ENCODE results near the gene MYRF. TPM values are rescaled to one million over a fixed set of nuclear protein-coding genes. Genes with fewer than 3 reads are reported as not detected.

Gene MYRF
- total RNA-seq, 1 donor = 0.36 TPM

DNA sequence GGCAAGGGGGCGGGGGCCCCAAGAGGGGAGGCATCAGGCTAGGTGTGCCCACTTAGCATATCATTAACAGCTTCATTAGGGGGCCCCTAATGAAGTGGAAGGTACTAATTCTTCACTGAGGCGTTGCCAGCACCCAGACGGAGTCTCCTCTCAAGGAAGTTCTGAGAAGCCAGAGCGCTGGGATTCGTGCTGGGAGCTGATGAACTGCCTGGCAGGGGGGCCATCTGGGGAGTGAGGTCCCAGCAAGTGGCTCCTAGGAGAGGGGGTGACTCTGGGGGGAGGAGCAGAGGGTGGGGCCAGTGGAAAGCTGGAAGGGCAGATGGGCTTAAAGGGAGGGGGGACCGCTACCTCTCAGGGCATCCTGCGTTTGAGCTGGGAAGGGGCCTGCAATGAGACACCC lies 42.4 kb upstream of the MYRF start:
- Histone ChIP-seq H3K36me3 (ENCODE audit: insufficient read depth, low read length) (no peaks in the 10 kb centered on the region), H3K27ac (ENCODE audit: low read depth, low read length) (no peak overlapping the region), H3K79me2 (ENCODE audit: insufficient read depth, low read length) (peaks cover under 1% of the 10 kb centered on the region), H4K20me1 (ENCODE audit: insufficient read depth, low read length) (peaks cover 31% of the 10 kb centered on the region), H3K4me1 (ENCODE audit: insufficient read depth, low read length) (no peaks in the 10 kb centered on the region), H3K9me3 (ENCODE audit: low read depth, low read length) (no peaks in the 10 kb centered on the region), H3K4me3 (ENCODE audit: insufficient read depth, low read length) (no peak overlapping the region), H3K27me3 (ENCODE audit: insufficient read depth, low read length) (no peaks in the 10 kb centered on the region), H3K4me2 (ENCODE audit: insufficient read depth, low read length) (no peak overlapping the region), H2AFZ (ENCODE audit: low read length) (no peak overlapping the region)
- no peak for DNase-seq (ENCODE audit: insufficient read length, low spot score, missing footprints)
- TF ChIP-seq, protein P1, sequence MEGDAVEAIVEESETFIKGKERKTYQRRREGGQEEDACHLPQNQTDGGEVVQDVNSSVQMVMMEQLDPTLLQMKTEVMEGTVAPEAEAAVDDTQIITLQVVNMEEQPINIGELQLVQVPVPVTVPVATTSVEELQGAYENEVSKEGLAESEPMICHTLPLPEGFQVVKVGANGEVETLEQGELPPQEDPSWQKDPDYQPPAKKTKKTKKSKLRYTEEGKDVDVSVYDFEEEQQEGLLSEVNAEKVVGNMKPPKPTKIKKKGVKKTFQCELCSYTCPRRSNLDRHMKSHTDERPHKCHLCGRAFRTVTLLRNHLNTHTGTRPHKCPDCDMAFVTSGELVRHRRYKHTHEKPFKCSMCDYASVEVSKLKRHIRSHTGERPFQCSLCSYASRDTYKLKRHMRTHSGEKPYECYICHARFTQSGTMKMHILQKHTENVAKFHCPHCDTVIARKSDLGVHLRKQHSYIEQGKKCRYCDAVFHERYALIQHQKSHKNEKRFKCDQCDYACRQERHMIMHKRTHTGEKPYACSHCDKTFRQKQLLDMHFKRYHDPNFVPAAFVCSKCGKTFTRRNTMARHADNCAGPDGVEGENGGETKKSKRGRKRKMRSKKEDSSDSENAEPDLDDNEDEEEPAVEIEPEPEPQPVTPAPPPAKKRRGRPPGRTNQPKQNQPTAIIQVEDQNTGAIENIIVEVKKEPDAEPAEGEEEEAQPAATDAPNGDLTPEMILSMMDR (IDR thresholded peaks at IDR 0.05; ENCODE audit: extremely low read depth, low read depth, low read length) = no peak

DNA sequence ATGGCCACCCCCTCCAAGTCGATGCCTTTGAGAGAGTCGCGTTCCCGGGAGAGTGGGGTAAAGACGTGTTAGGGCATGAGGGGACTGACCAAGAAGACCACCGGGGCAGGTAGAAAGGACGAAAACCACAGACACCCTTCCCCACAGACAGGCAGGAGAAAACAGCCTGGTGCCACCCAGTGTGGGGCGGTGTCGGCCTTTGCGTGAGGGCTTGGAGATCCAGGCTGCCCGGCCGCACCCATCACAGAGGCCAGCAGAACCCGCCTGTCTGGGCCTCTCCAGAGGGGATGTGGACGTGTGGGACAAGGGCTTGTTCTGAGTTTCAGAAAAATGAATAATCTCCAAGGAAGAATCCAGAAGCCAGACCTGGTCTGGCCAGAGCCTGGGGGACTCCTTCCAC lies 41.4 kb upstream of the MYRF start:
- no peak for DNase-seq (ENCODE audit: insufficient read length, low spot score, missing footprints)
- Histone ChIP-seq H3K79me2 (ENCODE audit: insufficient read depth, low read length) (peaks cover 4% of the 10 kb centered on the region), H2AFZ (ENCODE audit: low read length) (no peak overlapping the region), H3K4me1 (ENCODE audit: insufficient read depth, low read length) (no peaks in the 10 kb centered on the region), H3K4me3 (ENCODE audit: insufficient read depth, low read length) (no peak overlapping the region), H3K9me3 (ENCODE audit: low read depth, low read length) (no peaks in the 10 kb centered on the region), H3K36me3 (ENCODE audit: insufficient read depth, low read length) (no peaks in the 10 kb centered on the region), H3K27ac (ENCODE audit: low read depth, low read length) (no peak overlapping the region), H3K27me3 (ENCODE audit: insufficient read depth, low read length) (no peaks in the 10 kb centered on the region), H3K4me2 (ENCODE audit: insufficient read depth, low read length) (no peak overlapping the region), H4K20me1 (ENCODE audit: insufficient read depth, low read length) (peaks cover 23% of the 10 kb centered on the region)
- TF ChIP-seq, protein P1 (IDR thresholded peaks at IDR 0.05; ENCODE audit: extremely low read depth, low read depth, low read length) = no peak

DNA sequence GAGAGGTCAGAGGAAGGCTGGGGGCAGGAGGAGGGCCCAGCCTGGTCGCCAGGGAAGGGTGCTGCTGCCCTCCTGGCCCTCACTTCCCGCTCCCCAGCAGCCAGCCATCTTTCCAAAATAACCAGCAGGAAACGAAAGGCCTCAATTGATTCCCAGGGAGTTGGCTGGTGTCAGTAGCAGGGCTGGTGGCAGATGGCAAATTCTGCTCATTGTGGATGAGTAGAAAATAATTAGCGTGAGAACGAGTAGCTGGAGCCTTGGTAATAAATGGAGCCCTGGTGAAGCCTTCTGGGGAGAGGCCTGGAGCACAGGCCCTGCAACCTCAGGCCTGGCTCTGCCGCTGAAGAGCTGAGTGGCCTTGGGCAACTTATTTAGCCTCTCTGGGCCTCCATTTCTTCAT lies 40.9 kb upstream of the MYRF start:
- H3K27me3 ChIP-seq (ENCODE audit: insufficient read depth, low read length) = no peaks in the 10 kb centered on the region
- peaks cover 20% of the 10 kb centered on the region for H4K20me1 ChIP-seq (ENCODE audit: insufficient read depth, low read length)
- H3K4me3 ChIP-seq (ENCODE audit: insufficient read depth, low read length) = no peak overlapping the region
- H3K36me3 ChIP-seq (ENCODE audit: insufficient read depth, low read length) = no peaks in the 10 kb centered on the region
- H2AFZ ChIP-seq (ENCODE audit: low read length) = no peak overlapping the region
- H3K79me2 ChIP-seq (ENCODE audit: insufficient read depth, low read length) = peaks cover 8% of the 10 kb centered on the region
- TF ChIP-seq, protein P1 (IDR thresholded peaks at IDR 0.05; ENCODE audit: extremely low read depth, low read depth, low read length) = no peak
- peaks cover 3% of the 10 kb centered on the region for H3K4me1 ChIP-seq (ENCODE audit: insufficient read depth, low read length)
- H3K9me3 ChIP-seq (ENCODE audit: low read depth, low read length) = no peaks in the 10 kb centered on the region
- no peak for DNase-seq (ENCODE audit: insufficient read length, low spot score, missing footprints)
- no peak overlapping the region for H3K27ac ChIP-seq (ENCODE audit: low read depth, low read length)
- H3K4me2 ChIP-seq (ENCODE audit: insufficient read depth, low read length) = no peak overlapping the region

DNA sequence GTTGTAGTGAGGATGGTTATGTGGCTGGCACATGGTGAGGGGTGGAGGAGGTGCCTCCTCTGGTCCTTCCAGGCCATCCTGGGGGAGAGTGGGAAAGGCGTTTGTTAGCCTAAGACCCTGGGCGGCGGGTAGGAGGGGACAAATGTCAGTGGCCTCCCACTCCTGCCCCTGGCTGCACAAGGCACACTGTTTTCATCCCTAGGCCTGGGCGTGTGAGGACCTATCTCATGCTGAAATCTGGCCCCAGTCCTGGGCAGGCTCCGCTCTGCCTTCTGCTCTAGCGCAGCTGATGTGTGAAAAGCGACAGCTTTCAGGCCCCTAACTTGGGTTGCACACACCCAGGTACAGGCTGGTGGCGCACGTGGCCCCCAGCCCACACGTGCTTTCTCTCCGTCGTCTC lies 40.1 kb upstream of the MYRF start:
- no peaks in the 10 kb centered on the region for H3K27me3 ChIP-seq (ENCODE audit: insufficient read depth, low read length)
- TF ChIP-seq, protein P1 (IDR thresholded peaks at IDR 0.05; ENCODE audit: extremely low read depth, low read depth, low read length) = no peak
- H3K9me3 ChIP-seq (ENCODE audit: low read depth, low read length) = no peaks in the 10 kb centered on the region
- no peak for DNase-seq (ENCODE audit: insufficient read length, low spot score, missing footprints)
- peaks cover 4% of the 10 kb centered on the region for H3K4me1 ChIP-seq (ENCODE audit: insufficient read depth, low read length)
- H4K20me1 ChIP-seq (ENCODE audit: insufficient read depth, low read length) = peaks cover 16% of the 10 kb centered on the region
- H3K4me2 ChIP-seq (ENCODE audit: insufficient read depth, low read length) = no peak overlapping the region
- H3K79me2 ChIP-seq (ENCODE audit: insufficient read depth, low read length) = peaks cover 9% of the 10 kb centered on the region
- no peaks in the 10 kb centered on the region for H3K36me3 ChIP-seq (ENCODE audit: insufficient read depth, low read length)
- H2AFZ ChIP-seq (ENCODE audit: low read length) = no peak overlapping the region
- H3K4me3 ChIP-seq (ENCODE audit: insufficient read depth, low read length) = no peak overlapping the region
- H3K27ac ChIP-seq (ENCODE audit: low read depth, low read length) = no peak overlapping the region

Data from osteoblast (primary cell).